GM12873 (cell line): ENCODE data around the gene DGAT2L6.

Experiments used
- CTCF ChIP-seq: IDR thresholded peaks from 2 replicates; pipeline ENCODE4 v1.5.1; 2012; ENCODE audit warnings: low read depth, mild to moderate bottlenecking, moderate library complexity, low read length, control low read depth; ENCODE audit not compliant: insufficient read depth; ENCODE audit errors: missing control alignments

Gene DGAT2L6

GRCh38 chrX:70201732-70202131, 24.4 kb downstream of the DGAT2L6 start:
- TF ChIP-seq CTCF: no peak

GRCh38 chrX:70208479-70208878, 31.2 kb downstream of the DGAT2L6 start:
- no peak for TF ChIP-seq CTCF

- TF ChIP-seq CTCF: no peak
Measured at GRCh38 chrX:70219938-70220764, 42.9 kb downstream of the DGAT2L6 start.

GRCh38 chrX:70226048-70226447, 48.8 kb downstream of the DGAT2L6 start:
- no peak for TF ChIP-seq CTCF

GRCh38 chrX:70226687-70227086, 49.4 kb downstream of the DGAT2L6 start:
- no peak for TF ChIP-seq CTCF

- TF ChIP-seq CTCF: no peak
Measured at GRCh38 chrX:70231666-70232065, 54.4 kb downstream of the DGAT2L6 start.

GRCh38 chrX:70234355-70234754, 57.1 kb downstream of the DGAT2L6 start, which contains the start of gene AWAT1:
TSS of gene AWAT1 (plus strand) at chrX:70234655. CDS start at chrX:70234696, 41 bp downstream.
- TF ChIP-seq CTCF: no peak
